Suprapubic skin (tissue), 4 donors: ENCODE data around the gene FBXO21. TPM values are rescaled to one million over a fixed set of nuclear protein-coding genes. Genes with fewer than 3 reads are reported as not detected.

Experiments used
- DNase-seq, 2 donors: peaks; one replicate each; pipeline ENCODE4 v3.0.0-alpha.2; 2019; ENCODE audit warnings: low spot score in 2 of 2
- H3K27ac ChIP-seq: fragments of 200-600 bp; sonication (generic); one replicate; pipeline ENCODE4 v1.5.1; 2019
- H3K27me3 ChIP-seq: fragments of 200-600 bp; sonication (generic); one replicate; pipeline ENCODE4 v1.5.1; 2019
- H3K36me3 ChIP-seq: fragments of 200-600 bp; sonication (generic); one replicate; pipeline ENCODE4 v1.5.1; 2019
- H3K4me1 ChIP-seq: fragments of 200-600 bp; sonication (generic); one replicate; pipeline ENCODE4 v1.5.1; 2019
- H3K4me3 ChIP-seq: fragments of 200-600 bp; sonication (generic); one replicate; pipeline ENCODE4 v1.5.1; 2019; ENCODE audit warnings: mild to moderate bottlenecking
- H3K9me3 ChIP-seq: fragments of 200-600 bp; sonication (generic); one replicate; pipeline ENCODE4 v1.5.1; 2019
- EP300 ChIP-seq: sonication (generic); formaldehyde crosslinking; IDR thresholded peaks from one replicate; pipeline ENCODE4 v1.6.1; 2017; ENCODE audit warnings: antibody characterized with exemption
- POLR2A ChIP-seq, 2 donors: fragments of 450-650 bp; IDR thresholded peaks; one replicate each; pipeline ENCODE4 v1.6.1; 2017; ENCODE audit warnings: antibody characterized with exemption in 2 of 2, mild to moderate bottlenecking in 2 of 2, moderate library complexity in 2 of 2
- POLR2AphosphoS5 ChIP-seq, 3 donors: sonication (generic); formaldehyde crosslinking; IDR thresholded peaks; one replicate each; pipeline ENCODE4 v1.6.1; 2017; ENCODE audit warnings: antibody characterized with exemption in 3 of 3
- WGBS: methylation state at CpG from one replicate; pipeline ENCODE4 v1.1.5; 2018; 5-methylcytosine and 5-hydroxymethylcytosine counted together
- total RNA-seq, 4 donors: library from RNA; depleted of rRNA; stranded (reverse); fragments of >200 nt; gene quantifications; one replicate each; pipeline ENCODE4 v1.1.0, GENCODE V29; 2016
- TF ChIP-seq, protein P1 (sequence below), 2 donors: fragments of 200-600 bp in 1 of 2; fragments of 450-650 bp in 1 of 2; sonication (generic) in 1 of 2; IDR thresholded peaks; one replicate each; pipeline ENCODE4 v1.5.1; 2016 to 2019; ENCODE audit warnings: antibody characterized with exemption in 2 of 2, mild to moderate bottlenecking in 1 of 2, moderate library complexity in 1 of 2

The FBXO21 gene
- total RNA-seq, 4 donors from 2014 or later, result 76.1 to 109 (median 80.1) TPM

DNA sequence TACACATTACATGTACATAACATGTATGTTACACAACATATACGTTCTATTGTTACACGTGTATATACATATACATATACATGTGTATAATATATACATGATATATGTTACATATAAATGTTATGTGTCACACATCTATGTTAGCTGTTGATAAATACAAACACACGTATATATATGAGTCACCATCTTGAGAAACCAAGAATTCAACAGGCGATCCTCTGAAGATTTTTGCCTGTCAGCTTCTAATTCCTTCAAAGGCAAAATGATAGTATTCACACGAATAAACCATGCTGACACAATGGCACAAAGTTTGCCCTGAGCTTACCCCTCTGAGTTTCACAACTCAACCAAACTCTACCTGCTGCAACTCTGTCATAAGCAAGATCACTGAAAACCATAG is 60.9 kb downstream of the FBXO21 start:
- H3K36me3 ChIP-seq, result no peaks in the 10 kb centered on the region
- no peak overlapping the region for H3K27ac ChIP-seq
- 87% methylated on average over 5 of the region's 5 CpGs for WGBS
- no peaks in the 10 kb centered on the region for H3K27me3 ChIP-seq
- H3K9me3 ChIP-seq, result no peaks in the 10 kb centered on the region
- no peak for DNase-seq
- TF ChIP-seq POLR2AphosphoS5 (IDR thresholded peaks at IDR 0.05), result no peak
- no peak for TF ChIP-seq POLR2A (IDR thresholded peaks at IDR 0.05)
- TF ChIP-seq EP300, result no peak
- TF ChIP-seq, protein P1, sequence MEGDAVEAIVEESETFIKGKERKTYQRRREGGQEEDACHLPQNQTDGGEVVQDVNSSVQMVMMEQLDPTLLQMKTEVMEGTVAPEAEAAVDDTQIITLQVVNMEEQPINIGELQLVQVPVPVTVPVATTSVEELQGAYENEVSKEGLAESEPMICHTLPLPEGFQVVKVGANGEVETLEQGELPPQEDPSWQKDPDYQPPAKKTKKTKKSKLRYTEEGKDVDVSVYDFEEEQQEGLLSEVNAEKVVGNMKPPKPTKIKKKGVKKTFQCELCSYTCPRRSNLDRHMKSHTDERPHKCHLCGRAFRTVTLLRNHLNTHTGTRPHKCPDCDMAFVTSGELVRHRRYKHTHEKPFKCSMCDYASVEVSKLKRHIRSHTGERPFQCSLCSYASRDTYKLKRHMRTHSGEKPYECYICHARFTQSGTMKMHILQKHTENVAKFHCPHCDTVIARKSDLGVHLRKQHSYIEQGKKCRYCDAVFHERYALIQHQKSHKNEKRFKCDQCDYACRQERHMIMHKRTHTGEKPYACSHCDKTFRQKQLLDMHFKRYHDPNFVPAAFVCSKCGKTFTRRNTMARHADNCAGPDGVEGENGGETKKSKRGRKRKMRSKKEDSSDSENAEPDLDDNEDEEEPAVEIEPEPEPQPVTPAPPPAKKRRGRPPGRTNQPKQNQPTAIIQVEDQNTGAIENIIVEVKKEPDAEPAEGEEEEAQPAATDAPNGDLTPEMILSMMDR (IDR thresholded peaks at IDR 0.05), result no peak
- H3K4me1 ChIP-seq, result no peaks in the 10 kb centered on the region
- H3K4me3 ChIP-seq, result no peak overlapping the region

DNA sequence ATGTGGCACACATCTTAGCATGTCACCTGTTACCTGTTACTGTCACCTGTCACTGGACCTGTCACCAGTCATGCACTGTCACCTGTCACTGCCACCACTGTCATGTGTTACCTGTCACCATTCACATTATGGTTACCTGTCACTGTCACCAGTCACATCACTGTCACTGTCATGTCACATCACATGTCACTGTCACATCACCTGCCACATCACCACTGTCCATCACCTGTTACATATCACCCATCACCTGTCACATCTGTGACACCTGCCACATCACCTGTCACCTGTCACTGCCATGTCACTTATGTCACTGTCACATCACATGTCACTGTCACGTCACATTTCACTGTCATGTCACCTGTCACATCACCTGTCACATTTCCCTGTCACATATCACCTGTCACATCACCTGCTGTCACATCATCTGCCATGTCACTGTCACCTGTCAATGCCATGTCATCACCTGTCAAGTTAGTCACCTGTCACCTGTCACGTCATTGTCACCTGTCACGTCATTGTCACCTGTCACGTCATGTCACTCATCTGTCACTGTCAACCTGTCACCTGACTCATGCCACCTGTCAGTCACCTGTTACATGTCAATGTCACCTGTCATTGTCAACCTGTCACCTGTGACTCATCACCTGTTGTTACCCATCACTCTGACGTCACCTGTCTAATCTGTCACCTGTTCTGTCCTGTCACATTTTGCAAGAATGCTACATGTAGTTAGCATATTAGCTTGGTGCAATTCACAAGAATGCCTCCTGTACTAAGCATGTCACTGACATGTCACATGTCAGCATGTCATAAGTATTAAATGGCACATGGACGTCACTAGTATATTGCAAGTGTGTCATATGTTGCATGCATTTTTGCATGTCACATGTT is 62.1 kb downstream of the FBXO21 start:
- TF ChIP-seq EP300 (no peak), POLR2A (IDR thresholded peaks at IDR 0.05) (no peak), POLR2AphosphoS5 (IDR thresholded peaks at IDR 0.05) (no peak)
- TF ChIP-seq, protein P1 (IDR thresholded peaks at IDR 0.05), result no peak
- DNase-seq, result no peak
- Histone ChIP-seq H3K27ac (no peak overlapping the region), H3K36me3 (no peaks in the 10 kb centered on the region), H3K9me3 (no peaks in the 10 kb centered on the region), H3K4me1 (no peaks in the 10 kb centered on the region), H3K4me3 (no peak overlapping the region), H3K27me3 (no peaks in the 10 kb centered on the region)
- whole genome bisulfite sequencing, result 94% methylated on average over 6 of the region's 6 CpGs

DNA sequence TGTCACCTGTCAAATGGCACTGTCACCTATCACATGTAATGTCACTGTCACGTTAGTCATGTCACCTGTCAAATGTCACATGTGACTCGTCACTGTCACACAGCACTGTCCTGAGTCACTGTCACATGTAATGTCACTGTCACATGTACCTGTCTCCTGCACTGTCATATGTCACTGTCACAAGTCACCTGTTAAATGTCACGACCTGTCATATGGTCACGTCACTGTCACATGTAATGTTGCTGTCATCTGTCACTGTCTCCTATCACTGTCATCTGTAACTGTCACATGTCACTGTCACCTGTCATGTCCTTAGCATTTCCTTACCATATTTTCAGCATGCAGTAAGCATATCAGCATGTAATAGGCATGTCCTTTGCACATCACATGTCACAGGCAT is 63.9 kb downstream of the FBXO21 start:
- WGBS, result 92% methylated on average over 4 of the region's 4 CpGs
- H3K27me3 ChIP-seq, result no peaks in the 10 kb centered on the region
- no peaks in the 10 kb centered on the region for H3K9me3 ChIP-seq
- no peak for DNase-seq
- H3K36me3 ChIP-seq, result no peaks in the 10 kb centered on the region
- TF ChIP-seq POLR2AphosphoS5 (IDR thresholded peaks at IDR 0.05), result no peak
- no peak overlapping the region for H3K4me3 ChIP-seq
- H3K27ac ChIP-seq, result no peak overlapping the region
- H3K4me1 ChIP-seq, result no peaks in the 10 kb centered on the region

DNA sequence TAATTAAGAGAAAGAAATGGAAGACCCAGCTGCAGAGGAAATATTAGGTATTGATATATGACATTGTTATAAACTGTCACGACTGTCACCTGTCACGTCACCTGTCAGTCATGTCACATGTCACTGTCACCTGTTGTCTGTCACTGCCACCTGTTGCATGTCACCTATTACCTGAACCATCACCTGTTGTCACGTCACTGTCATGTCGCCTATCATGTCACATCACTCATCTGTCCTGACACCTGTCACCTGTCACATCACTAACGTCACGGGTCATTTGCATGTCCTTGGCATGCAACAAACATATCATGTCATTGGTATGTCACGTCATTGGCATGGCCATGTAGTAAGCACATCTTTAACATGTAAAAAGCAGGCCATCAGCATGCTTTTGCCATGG is 64.5 kb downstream of the FBXO21 start:
- H3K4me1 ChIP-seq, result no peaks in the 10 kb centered on the region
- no peak for TF ChIP-seq EP300
- TF ChIP-seq, protein P1 (IDR thresholded peaks at IDR 0.05), result no peak
- TF ChIP-seq POLR2AphosphoS5 (IDR thresholded peaks at IDR 0.05), result no peak
- no peak for TF ChIP-seq POLR2A (IDR thresholded peaks at IDR 0.05)
- DNase-seq, result no peak
- H3K36me3 ChIP-seq, result no peaks in the 10 kb centered on the region
- no peaks in the 10 kb centered on the region for H3K27me3 ChIP-seq
- H3K27ac ChIP-seq, result no peak overlapping the region
- 84% methylated on average over 7 of the region's 7 CpGs for WGBS
- H3K9me3 ChIP-seq, result no peaks in the 10 kb centered on the region
- no peak overlapping the region for H3K4me3 ChIP-seq

DNA sequence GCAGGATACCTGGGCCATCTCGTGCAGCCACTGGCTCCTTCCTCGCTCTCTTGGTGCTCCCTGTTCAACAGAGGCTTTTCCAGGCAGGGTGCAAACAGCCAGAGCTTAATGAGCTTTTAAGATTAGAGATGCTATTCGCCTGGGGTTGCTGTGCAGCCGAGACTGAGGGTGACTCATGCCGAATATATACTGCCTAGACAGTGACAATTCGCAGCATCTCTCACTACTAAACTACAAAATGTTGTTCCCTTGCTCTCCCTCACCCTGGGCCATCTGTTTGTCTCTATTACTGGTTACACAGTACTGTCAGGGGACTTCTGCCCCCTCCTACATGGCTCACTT is 65.0 kb downstream of the FBXO21 start:
- WGBS, result 53% methylated on average over 6 of the region's 6 CpGs
- no peak for DNase-seq

More for the DNA sequence above, 65.0 kb downstream of the FBXO21 start:
- H3K4me1 ChIP-seq, result no peaks in the 10 kb centered on the region
- no peaks in the 10 kb centered on the region for H3K27me3 ChIP-seq
- H3K36me3 ChIP-seq, result no peaks in the 10 kb centered on the region
- no peak overlapping the region for H3K27ac ChIP-seq
- TF ChIP-seq POLR2AphosphoS5 (IDR thresholded peaks at IDR 0.05) (no peak), POLR2A (IDR thresholded peaks at IDR 0.05) (no peak), EP300 (no peak)
- TF ChIP-seq, protein P1 (IDR thresholded peaks at IDR 0.05), result no peak
- H3K9me3 ChIP-seq, result no peaks in the 10 kb centered on the region
- no peak overlapping the region for H3K4me3 ChIP-seq
